HG02571 (cell line): ENCODE measurements around the gene THRB.

Experiments used
- ATAC-seq: cut with Tn5 transposase; IDR thresholded peaks from one replicate; pipeline ENCODE4 v1.9.1; 2021; ENCODE audit warnings: mild to moderate bottlenecking, moderate library complexity; ENCODE audit not compliant: unreplicated experiment

Gene THRB

DNA sequence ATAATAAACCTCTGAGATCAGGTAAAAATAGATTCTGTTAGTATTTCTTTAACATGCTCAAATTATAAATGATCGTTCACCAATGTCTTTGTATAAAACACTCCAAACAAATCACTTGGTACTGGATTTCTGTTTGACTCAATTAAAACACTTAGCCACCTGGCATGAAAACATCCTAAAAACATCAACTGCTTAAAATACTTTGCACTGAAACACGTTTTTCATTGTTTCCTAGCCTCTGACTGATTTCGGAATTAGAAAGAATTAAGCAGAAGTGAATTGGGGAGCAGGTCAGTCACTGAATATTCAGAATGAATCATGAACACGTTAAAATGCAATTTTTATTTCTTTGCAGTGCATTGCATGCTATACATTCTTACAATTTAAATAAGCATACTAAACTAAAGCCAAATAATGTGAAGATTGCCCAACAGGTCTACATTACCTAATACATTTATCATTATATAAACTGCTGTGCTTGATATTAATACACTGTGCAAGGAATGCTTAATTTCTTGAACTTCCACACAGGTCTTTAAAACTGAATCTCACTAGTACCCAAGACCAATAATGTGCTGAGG lies 1.6 kb downstream of the THRB start:
- no peak for ATAC-seq

DNA sequence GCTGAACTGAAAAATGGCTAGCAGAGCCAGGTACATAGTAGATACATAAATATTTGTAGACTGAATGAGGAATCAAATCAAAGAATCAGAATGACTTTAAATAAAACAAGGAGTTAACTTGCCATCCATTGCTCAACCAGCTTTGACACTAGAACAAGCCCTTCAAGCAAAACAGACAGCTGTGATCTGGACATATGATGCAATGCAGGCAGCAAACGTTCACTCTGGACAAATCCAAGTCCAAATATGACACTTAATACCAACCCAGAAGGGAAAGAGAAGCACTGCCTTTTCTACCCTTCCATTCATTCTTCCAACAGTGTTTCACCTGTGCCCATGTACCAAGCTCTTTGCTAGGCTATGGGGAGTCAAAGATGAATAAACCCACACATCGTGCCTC lies 4.5 kb downstream of the THRB start:
- ATAC-seq = no peak

DNA sequence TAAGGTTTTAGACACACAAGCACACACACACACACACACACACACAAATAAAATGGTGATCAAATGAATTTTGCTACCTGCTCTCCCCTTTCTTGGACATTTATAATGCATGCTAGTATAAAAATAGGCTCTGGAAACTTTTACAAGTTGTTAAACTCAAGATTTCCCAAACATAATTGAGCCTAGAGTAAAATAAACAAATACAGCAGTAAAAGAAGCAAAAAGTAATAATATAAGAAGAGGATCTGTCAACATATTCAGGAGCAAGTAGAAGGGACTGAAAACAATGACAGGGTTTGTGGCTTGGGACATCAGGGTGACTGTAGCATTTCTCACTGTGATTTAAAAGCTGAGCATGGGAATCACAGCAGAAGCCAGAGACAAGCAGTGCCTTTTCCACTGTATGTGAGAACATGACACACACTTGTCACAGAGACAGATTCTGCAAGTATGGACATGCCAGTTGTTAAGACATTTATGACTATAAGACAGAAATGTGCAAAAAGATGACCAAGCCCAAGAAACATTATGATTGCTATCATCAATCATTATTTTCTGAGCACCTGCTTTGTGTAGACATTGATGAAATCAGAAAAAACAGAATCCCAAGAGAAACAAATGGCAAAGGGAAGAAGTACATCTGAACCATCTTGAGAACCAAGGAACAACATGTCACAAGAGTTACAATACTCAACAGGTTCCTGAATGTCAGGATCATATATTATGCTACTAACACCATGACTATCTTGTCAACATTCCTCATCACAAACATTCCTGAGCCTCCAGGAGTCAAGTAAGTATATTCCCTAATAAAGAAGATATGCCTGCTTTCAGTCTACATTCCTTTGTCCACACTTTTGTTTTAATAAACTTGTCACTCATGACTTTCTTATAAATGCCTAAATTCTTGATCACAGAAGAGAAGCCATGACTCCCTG lies 7.1 kb downstream of the THRB start:
- ATAC-seq = no peak

DNA sequence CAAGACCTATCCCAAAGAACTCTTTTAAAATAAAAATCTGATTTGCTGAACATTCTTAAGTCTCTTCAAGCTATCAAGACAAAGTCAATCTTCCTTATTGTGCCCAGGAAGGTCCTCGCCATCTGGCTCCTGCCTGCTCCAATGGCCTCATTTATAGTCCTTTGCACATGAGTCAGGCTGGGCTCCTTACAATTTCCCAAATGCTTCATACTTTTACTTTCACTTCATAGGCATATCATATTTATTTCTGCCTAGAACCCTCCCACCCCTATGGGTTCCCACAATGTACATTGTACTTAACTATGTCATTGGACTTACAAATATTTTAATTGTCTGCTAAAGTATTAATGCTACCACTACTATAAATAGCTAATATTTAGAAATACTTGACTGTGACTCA lies 9.1 kb downstream of the THRB start:
- ATAC-seq = no peak

DNA sequence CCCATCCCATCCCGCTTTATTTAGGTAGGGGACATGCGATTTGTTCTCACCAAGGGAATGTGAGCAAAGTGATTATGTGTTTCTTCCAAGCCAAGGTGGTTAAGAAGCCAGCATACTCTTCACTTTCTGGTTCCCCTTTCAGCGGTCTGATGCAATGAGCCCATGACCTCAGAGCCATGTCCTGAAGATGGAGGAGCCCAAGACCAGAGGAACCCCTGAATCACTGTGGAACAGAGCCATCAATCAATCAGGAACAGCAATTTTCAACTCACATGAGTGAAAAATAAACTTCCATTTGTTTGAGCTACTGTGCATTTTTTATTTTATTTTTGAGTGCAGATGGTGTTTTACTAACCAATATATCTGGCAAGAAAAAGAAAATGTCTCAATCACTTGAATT lies 10.8 kb downstream of the THRB start:
- no peak for ATAC-seq

DNA sequence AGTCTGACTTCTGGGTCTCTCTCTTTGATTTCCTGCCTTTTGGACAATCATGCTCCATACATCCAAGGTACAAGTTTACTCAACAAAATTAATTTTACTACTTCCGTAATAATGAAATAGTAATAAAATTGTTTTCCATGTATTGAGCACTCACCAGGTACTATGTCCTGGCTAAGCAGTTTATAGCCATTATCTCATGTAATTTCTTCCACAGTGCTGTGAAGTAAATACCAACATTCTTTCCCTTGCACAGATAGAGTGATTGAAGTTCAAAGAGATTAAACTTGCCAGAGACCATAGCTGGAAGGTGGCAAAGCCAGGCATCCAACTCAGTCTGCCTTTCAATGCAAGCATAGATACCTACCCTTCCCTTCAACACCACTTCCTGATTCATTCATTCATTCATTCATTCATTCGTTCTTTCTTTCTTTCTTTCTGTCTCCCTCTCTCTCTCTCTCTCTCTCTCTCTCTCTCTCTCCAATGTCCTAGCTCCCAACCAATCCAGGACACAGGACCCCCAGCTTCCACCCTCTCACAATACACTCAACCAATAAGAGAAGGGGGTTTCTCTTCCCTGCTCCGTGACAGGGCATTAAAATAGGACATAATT lies 12.4 kb downstream of the THRB start:
- no peak for ATAC-seq

DNA sequence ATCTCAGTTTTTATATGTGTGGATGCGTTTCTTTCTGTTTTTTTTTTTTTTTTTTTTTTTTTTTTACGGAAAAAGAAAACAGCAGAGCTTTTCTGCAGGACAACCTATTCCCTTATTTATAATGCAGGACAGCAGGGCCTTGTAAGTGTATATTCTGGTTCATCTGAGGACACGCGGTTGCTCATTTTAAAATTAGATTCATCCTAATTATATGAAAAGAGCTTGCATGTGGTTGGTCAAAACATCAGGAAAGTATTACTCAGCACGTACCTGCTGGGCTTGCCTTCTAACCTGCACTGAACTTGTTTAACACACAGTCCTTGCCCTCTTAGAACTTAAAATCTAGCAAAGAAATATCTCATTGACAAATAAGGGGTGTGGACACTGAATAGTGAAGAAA lies 13.5 kb downstream of the THRB start:
- ATAC-seq = no peak

DNA sequence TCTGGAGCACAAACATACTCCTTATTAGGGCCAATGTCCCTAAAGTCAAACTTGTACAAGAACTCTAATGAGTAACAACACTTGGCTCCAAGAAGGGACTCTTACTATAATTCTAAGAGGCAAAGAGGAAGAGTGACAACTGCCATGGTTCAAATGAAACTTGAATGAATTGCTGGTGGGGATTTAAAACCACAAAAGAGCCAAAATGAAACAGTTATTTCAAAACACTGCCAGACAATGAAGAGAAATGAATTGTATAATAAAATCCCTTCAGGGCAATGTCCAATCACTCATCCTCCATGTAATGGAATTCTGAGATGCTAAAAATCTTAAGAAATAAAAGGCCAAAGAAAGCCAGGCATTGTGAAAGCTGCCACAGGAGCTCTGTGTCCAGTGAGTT lies 14.2 kb downstream of the THRB start:
- ATAC-seq = no peak

DNA sequence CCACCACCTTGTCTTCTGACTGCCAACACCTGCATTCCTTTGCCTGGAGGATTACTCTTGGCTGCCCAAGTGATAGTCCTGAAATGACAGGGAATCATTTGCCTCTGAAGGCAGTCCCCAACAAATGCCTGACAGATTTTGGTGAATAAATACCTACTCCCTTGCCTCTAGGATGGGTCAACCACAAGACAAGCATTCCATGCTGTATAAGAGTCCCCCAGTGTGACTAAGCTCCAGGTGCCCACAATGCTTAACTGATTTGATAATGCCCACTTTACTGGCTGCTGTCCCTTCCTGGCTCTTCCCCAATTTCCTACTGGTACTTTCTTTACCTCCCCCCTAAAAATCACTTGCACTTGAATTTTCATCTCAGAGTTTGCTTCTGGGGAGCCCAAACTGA lies 14.8 kb downstream of the THRB start:
- ATAC-seq = no peak

DNA sequence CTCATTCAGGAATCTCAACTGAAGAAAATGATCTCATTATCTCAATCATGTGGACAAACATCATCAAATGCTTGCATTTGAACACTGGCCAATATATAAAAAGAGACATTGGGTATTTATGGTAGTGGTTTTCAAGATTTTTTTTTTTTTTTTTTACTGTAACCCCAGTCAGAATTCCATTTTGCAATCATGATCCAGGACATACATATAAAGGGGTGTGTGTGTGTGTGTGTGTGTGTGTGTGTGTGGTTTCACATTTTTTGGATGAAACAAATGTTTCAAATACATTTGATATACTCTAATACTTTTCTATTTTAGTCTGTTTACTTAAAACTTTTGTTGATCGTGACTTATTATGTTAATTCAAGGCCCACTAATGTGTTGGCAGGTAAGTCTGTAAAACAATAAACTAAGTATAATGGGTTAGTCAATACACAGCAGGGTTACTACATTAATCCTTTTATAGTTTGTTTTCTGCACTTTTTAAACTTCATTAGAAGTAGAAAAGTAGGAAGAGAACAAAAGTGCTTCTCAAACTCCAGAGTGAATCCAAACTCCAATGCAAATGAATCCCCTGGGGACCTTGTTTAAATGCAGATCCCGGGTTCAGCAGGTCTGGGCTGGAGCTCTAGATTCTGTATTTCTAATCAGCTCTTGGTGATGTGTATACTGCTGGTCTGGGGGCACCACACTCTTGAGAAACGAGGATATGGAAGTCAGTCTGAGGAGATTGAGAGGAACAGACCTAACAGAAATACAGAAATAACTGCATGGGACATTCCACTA lies 17.6 kb downstream of the THRB start:
- no peak for ATAC-seq

DNA sequence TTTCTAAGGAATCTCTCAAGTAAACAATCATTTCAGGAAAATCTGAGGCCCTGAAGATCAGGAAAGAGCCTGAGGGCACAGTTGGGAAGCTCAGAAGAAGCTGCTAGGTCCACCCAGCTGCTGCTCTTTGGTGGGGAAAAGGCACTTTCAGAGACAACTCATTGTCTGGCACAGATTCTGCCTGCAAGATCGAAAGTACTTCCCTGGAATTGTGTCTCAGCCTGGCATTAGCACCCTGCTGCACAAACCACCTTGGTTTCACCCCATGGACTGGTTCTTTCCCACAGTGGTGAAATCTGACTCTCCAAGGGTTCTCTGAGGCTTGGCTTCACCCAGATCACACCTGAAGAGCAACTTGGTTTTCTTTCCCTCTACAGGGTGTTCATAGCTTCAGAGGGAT lies 18.7 kb downstream of the THRB start:
- ATAC-seq = no peak

DNA sequence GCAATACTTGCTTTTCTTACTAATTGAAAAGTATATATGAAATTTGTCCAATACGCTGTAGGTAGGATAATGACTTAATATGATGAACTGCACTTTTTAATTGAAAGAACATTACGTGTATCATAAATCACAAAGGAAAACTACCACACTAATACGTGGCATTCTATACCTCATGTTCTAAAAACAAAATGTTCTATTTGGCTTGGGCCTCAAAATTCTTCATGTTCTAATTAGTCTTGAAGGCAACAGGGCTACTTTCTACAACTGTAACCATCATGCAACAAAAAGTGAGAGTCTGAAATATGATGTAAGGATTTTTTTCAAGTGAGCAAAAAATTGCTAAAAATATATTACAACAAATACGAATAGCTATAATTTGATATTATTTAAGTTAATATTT lies 19.8 kb downstream of the THRB start:
- ATAC-seq = no peak

DNA sequence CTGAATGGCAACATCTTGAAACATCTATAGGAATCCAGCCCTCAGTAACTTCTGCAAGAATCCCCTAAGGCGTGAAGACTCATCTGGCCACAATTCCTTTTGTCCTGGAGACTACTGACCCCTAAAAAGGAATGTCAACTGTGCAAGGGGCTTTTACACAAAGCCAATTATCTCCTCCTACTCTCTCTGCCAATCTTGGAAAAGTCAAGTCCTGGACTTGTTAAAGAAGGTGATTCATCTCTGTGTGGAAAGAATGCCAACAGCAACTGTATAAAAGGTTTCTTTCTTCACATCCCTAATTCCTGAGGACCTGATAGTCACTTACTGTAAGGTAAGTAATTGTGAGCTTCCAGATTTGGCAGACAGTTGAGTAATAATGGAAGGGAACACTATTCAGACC lies 22.3 kb downstream of the THRB start:
- no peak for ATAC-seq

DNA sequence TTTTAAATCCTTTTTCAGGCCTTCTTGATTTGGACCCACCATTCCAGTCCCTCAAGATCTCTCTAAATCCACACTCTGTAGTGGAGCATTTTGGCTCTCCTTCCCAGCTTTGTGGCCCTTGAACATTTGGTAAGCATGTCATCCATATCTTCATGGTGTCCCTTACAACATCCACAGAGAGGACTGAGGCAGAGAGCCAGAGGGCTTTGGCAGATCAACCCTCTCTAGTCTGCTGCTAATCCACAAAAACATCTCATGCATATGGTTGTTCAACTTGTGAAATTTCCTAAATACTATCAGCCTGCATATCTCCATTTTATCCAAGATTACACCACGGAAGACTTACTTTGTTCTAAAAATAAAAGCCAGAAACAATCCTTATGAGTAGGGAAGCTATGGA lies 23.2 kb downstream of the THRB start:
- no peak for ATAC-seq

DNA sequence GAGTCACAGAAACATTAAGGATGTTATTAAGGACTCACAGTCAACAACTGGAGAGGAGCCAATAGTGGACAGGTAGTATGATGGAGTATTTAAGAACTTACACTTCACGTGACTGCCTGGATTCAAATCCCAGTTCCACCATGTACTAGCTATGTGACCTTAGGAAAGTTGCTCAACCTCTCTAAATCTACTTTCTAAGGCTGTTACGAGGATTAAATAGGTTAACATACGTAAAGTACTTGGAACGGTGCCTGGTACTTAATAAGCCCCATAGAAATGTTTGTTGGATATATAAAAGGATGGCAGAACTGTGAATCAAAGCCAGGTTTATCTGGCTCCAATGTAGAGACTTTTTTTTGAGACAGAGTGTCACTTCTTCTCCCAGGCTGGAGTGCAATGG lies 24.4 kb downstream of the THRB start:
- no peak for ATAC-seq

DNA sequence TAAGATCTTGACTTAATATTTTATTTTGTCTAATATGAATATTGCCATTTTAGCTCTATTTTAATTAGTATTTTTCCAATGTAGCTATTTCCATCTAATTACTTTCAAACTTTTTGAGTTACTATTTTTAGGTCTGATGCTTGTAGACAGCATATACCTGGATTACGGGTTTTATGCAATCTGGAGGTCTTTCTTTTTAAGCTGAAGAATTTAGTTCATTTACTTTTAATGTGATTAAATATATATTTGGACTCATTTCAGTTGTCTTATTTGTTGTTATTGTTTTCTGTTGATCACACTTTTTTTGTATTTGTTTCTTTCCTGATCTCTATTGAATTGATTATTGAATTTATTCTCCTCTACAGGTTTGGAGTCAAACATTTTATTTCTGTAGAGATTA lies 30.3 kb downstream of the THRB start:
- no peak for ATAC-seq

DNA sequence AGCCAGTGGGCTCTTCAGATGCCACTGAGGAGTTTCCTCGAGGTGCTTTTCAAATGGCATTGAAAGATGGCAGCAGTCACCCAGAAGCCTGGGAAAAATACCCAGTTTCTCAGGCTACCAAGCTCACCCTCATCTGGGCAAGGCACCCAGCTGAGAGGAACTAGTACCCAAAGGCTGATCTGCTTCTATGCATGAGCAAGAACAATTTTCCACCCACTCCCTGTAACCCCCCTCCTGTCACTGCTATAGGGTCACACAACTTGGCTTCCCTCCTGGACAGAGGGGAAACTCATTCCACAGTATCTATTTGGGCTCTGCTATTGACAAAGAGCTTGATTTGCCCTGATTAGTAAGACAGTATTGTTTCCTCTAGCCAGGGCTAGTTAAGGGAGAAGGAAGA lies 31.9 kb downstream of the THRB start:
- ATAC-seq = no peak

DNA sequence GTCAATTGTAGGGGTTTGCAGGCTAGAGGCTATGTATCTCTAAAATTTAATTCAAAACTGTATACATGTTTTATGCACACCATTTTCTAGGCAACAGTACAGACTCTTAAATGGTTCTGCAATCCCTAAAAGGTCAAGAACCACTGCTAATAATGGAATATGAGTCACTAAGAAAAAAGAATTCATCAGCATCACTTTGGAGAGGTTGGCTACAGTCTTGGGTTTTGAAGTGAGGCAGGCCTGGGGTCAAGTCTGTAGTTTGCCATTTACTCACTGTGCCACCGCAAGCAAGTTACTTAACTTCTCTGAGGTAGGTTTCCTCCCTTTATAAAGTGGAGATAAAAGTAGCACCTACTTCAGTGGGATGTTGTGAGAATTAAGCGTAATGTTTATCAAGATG lies 33.7 kb downstream of the THRB start:
- no peak for ATAC-seq

DNA sequence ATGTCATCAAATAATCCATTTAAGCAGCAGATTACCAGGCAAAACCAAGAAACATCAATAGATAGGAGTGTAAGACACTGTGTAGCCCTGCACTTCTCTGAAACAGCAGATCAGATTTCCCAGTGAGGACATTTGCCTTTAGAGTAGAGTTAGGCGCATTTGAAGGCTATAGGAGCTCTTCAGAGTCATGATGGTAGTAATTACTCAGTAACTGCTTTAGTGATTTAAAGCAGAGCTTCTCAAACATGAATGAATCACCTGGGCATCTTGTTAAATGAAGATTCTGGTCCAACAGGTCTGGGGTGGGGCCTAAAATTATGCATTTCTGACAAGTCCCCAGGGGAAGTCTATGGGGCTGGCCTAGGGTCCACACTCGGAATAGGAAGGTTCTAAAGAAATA lies 36.9 kb downstream of the THRB start:
- no peak for ATAC-seq

DNA sequence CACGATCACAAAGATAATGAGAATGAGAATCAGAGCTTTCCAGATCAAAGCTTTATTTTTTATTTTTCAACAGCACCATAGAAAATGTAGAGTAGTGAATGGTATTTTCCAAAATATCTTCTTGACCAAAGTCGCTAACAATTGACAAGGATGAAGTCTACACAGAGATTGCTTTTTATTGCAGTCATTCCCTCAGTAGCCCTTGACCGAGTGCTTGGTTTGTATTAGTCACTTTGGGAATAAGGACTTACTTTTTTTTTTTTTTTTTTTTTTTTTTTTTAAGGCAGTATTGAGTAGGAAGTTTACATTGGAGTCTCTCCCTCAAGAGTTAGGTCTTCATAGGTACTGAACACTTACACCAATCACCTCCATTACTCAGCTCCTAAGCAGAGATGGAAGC lies 39.8 kb downstream of the THRB start:
- ATAC-seq = no peak

DNA sequence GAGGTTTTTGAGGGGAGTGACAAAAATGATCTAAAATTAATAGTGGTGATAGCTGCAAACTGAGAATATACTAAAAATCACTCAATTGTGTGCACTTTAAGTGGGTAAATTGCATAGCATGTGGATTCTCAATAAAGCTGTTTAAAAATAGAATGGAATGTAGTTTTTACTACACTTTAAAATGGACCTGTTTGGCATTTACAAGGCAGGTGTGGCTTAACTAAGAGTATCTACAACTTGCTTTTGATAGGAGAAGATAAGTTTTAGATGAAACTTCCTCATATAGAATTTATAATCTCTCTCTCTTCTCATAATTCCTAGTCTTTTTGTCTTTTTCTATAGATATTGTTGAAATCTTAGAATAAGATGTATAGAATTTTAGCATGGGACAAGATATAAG lies 40.3 kb downstream of the THRB start:
- no peak for ATAC-seq
